KMS-11 (cell line): ENCODE results near the gene PTPRN2.

Experiments
- H2AFZ ChIP-seq: fragments of 200-600 bp; sonication (generic); 2 replicates; pipeline ENCODE4 v1.6.1; 2016; ENCODE audit warnings: antibody characterized with exemption, mixed run types, low read depth
- H3K27ac ChIP-seq: fragments of 200-600 bp; sonication (generic); 2 replicates; pipeline ENCODE4 v1.6.1; 2016; ENCODE audit warnings: mild to moderate bottlenecking, mixed run types
- H3K27me3 ChIP-seq: fragments of 200-600 bp; sonication (generic); 2 replicates; pipeline ENCODE4 v1.6.1; 2017; ENCODE audit warnings: mild to moderate bottlenecking, low read depth, mixed run types, moderate library complexity; ENCODE audit not compliant: insufficient read depth
- H3K36me3 ChIP-seq: fragments of 200-600 bp; sonication (generic); 2 replicates; pipeline ENCODE4 v1.6.1; 2017; ENCODE audit warnings: mild to moderate bottlenecking, mixed run types; ENCODE audit not compliant: insufficient read depth
- H3K4me1 ChIP-seq: fragments of 200-600 bp; sonication (generic); 2 replicates; pipeline ENCODE4 v1.6.1; 2016; ENCODE audit warnings: mild to moderate bottlenecking, low read depth, mixed run types; ENCODE audit not compliant: poor library complexity, severe bottlenecking
- H3K4me2 ChIP-seq: fragments of 200-600 bp; sonication (generic); 2 replicates; pipeline ENCODE4 v1.7.0; 2016; ENCODE audit warnings: mild to moderate bottlenecking, mixed run types
- H3K4me3 ChIP-seq: fragments of 200-600 bp; sonication (generic); IDR thresholded peaks from 2 replicates; pipeline ENCODE4 v1.6.1; 2017; ENCODE audit warnings: low read depth, low read length, mixed read lengths; ENCODE audit not compliant: insufficient read depth
- H3K79me2 ChIP-seq: fragments of 200-600 bp; sonication (generic); 2 replicates; pipeline ENCODE4 v1.6.1; 2016; ENCODE audit warnings: low read depth, mixed run types; ENCODE audit not compliant: insufficient read depth
- H3K9ac ChIP-seq: fragments of 200-600 bp; sonication (generic); 2 replicates; pipeline ENCODE4 v1.6.1; 2016; ENCODE audit warnings: mild to moderate bottlenecking, mixed run types
- H4K20me1 ChIP-seq: fragments of 200-600 bp; sonication (generic); 2 replicates; pipeline ENCODE4 v1.6.1; 2016; ENCODE audit warnings: mild to moderate bottlenecking, mixed run types; ENCODE audit not compliant: insufficient read depth
- CTCF ChIP-seq: fragments of 200-600 bp; sonication (generic); conservative IDR thresholded peaks from 2 replicates; pipeline ENCODE4 v1.6.1; 2017; ENCODE audit warnings: low read depth, mild to moderate bottlenecking, antibody characterized with exemption, low read length, moderate library complexity, mixed read lengths

PTPRN2 gene

GRCh38 chr7:158409120-158409519, 178.5 kb downstream of the PTPRN2 start:
- H3K4me3 ChIP-seq, result no peak overlapping the region
- no peaks in the 10 kb centered on the region for H3K4me1 ChIP-seq
- H3K4me2 ChIP-seq, result no peak overlapping the region
- H4K20me1 ChIP-seq, result no peaks in the 10 kb centered on the region
- no peak overlapping the region for H2AFZ ChIP-seq
- H3K9ac ChIP-seq, result no peak overlapping the region
- no peaks in the 10 kb centered on the region for H3K36me3 ChIP-seq
- peaks cover 13% of the 10 kb centered on the region; the same call in 1 of the 2 replicates for H3K27me3 ChIP-seq
- no peak for TF ChIP-seq CTCF
- H3K27ac ChIP-seq, result no peak overlapping the region
- H3K79me2 ChIP-seq, result no peaks in the 10 kb centered on the region

GRCh38 chr7:158408318-158408920, 179.2 kb downstream of the PTPRN2 start:
- H3K79me2 ChIP-seq, result no peaks in the 10 kb centered on the region
- H3K36me3 ChIP-seq, result no peaks in the 10 kb centered on the region
- H4K20me1 ChIP-seq, result no peaks in the 10 kb centered on the region
- no peak overlapping the region for H3K27ac ChIP-seq
- H2AFZ ChIP-seq, result no peak overlapping the region
- H3K9ac ChIP-seq, result no peak overlapping the region
- peaks cover 11% of the 10 kb centered on the region; the same call in 1 of the 2 replicates for H3K27me3 ChIP-seq
- H3K4me2 ChIP-seq, result no peak overlapping the region
- TF ChIP-seq CTCF, result no peak
- H3K4me1 ChIP-seq, result no peaks in the 10 kb centered on the region
- H3K4me3 ChIP-seq, result no peak overlapping the region

GRCh38 chr7:158407581-158408317, 179.9 kb downstream of the PTPRN2 start:
- Histone ChIP-seq H3K36me3 (no peaks in the 10 kb centered on the region), H3K9ac (no peak overlapping the region), H2AFZ (no peak overlapping the region), H4K20me1 (no peaks in the 10 kb centered on the region), H3K4me1 (no peaks in the 10 kb centered on the region), H3K4me3 (no peak overlapping the region), H3K27me3 (peaks cover 11% of the 10 kb centered on the region; the same call in 1 of the 2 replicates), H3K4me2 (no peak overlapping the region), H3K79me2 (no peaks in the 10 kb centered on the region), H3K27ac (no peak overlapping the region)
- TF ChIP-seq CTCF, result peak; percentile 51; the same call in 1 of the 2 replicates

- Histone ChIP-seq H3K27ac (no peak overlapping the region), H3K9ac (no peak overlapping the region), H3K4me3 (no peak overlapping the region), H2AFZ (no peak overlapping the region), H3K36me3 (no peaks in the 10 kb centered on the region), H3K4me1 (no peaks in the 10 kb centered on the region), H3K4me2 (no peak overlapping the region), H4K20me1 (no peaks in the 10 kb centered on the region), H3K27me3 (peaks cover 16% of the 10 kb centered on the region; the same call in 1 of the 2 replicates), H3K79me2 (no peaks in the 10 kb centered on the region)
- TF ChIP-seq CTCF, result no peak
These were observed 180.8 kb downstream of the PTPRN2 start for GRCh38 chr7:158406801-158407200.
